Raji (cell line): Measurements from ENCODE around the gene DLG2.

ENCODE experiments used
- POLR2A ChIP-seq: IDR thresholded peaks from 2 replicates; pipeline ENCODE4 v1.6.1; 2011; ENCODE audit warnings: low read depth, low read length, control low read depth; ENCODE audit not compliant: insufficient read depth

Gene DLG2

GRCh38 chr11:83723999-83724398, 1903.1 kb downstream of the DLG2 start:
- no peak for TF ChIP-seq POLR2A

GRCh38 chr11:83722392-83723119, 1904.6 kb downstream of the DLG2 start:
- TF ChIP-seq POLR2A, result no peak

- TF ChIP-seq POLR2A, result no peak
Observed at GRCh38 chr11:83721263-83721662, 1905.9 kb downstream of the DLG2 start.

- TF ChIP-seq POLR2A, result no peak
Observed at GRCh38 chr11:83720675-83721074, 1906.5 kb downstream of the DLG2 start.

- no peak for TF ChIP-seq POLR2A
Observed at GRCh38 chr11:83717537-83717936, 1909.6 kb downstream of the DLG2 start.

GRCh38 chr11:83715927-83716535, 1911.1 kb downstream of the DLG2 start:
- TF ChIP-seq POLR2A, result no peak

- no peak for TF ChIP-seq POLR2A
Observed at GRCh38 chr11:83713708-83714107, 1913.4 kb downstream of the DLG2 start.

GRCh38 chr11:83711106-83711527, 1916.0 kb downstream of the DLG2 start:
- no peak for TF ChIP-seq POLR2A

- TF ChIP-seq POLR2A, result no peak
Observed at GRCh38 chr11:83709434-83709833, 1917.7 kb downstream of the DLG2 start.

GRCh38 chr11:83706566-83706965, 1920.6 kb downstream of the DLG2 start:
- no peak for TF ChIP-seq POLR2A

GRCh38 chr11:83702796-83703195, 1924.3 kb downstream of the DLG2 start:
- no peak for TF ChIP-seq POLR2A

GRCh38 chr11:83697518-83697917, 1929.6 kb downstream of the DLG2 start:
- TF ChIP-seq POLR2A, result no peak

GRCh38 chr11:83695046-83695445, 1932.1 kb downstream of the DLG2 start:
- no peak for TF ChIP-seq POLR2A

GRCh38 chr11:83694191-83694910, 1932.8 kb downstream of the DLG2 start:
- no peak for TF ChIP-seq POLR2A

GRCh38 chr11:83693306-83693992, 1933.7 kb downstream of the DLG2 start:
- TF ChIP-seq POLR2A, result no peak
